SU-DHL-6 (cell line): Measurements from ENCODE around the gene SGK1.

Experiments
- H2AFZ ChIP-seq: fragments of 200-600 bp; sonication (generic); 2 replicates; pipeline ENCODE4 v1.6.1; 2014; ENCODE audit warnings: low read depth, mild to moderate bottlenecking, moderate library complexity, mixed read lengths, antibody characterized with exemption, low read length; ENCODE audit not compliant: severe bottlenecking
- H3F3A ChIP-seq: fragments of 200-600 bp; shearing (Covaris generic); 2 replicates; pipeline ENCODE4 v1.6.0; 2016; ENCODE audit warnings: antibody characterized with exemption, mild to moderate bottlenecking; ENCODE audit not compliant: insufficient read depth
- H3K27ac ChIP-seq: fragments of 200-600 bp; sonication (generic); 2 replicates; pipeline ENCODE4 v1.5.1; 2016; ENCODE audit warnings: low read depth, mild to moderate bottlenecking, low read length, moderate library complexity, mixed read lengths
- H3K27me3 ChIP-seq: fragments of 200-600 bp; sonication (generic), shearing (Covaris generic); 2 replicates; pipeline ENCODE4 v1.6.0; 2014; ENCODE audit warnings: mild to moderate bottlenecking, low read length
- H3K36me3 ChIP-seq: fragments of 200-600 bp; sonication (generic); 2 replicates; pipeline ENCODE4 v1.6.1; 2014; ENCODE audit warnings: mild to moderate bottlenecking, low read length, mixed read lengths
- H3K4me2 ChIP-seq: fragments of 300-600, 200-600 bp; shearing (Covaris generic), sonication (generic); 2 replicates; pipeline ENCODE4 v1.6.0; 2014; ENCODE audit warnings: low read length, low read depth, mild to moderate bottlenecking; ENCODE audit not compliant: poor library complexity, severe bottlenecking
- H3K4me3 ChIP-seq: fragments of 200-600 bp; sonication (generic); 2 replicates; pipeline ENCODE4 v1.5.1; 2014; ENCODE audit warnings: antibody characterized with exemption, low read length, mild to moderate bottlenecking, mixed read lengths; ENCODE audit not compliant: insufficient read depth, poor library complexity, severe bottlenecking
- H3K79me2 ChIP-seq: fragments of 200-600 bp; sonication (generic); 2 replicates; pipeline ENCODE4 v1.6.1; 2014; ENCODE audit warnings: mild to moderate bottlenecking, low read length, moderate library complexity; ENCODE audit not compliant: insufficient read depth
- H3K9ac ChIP-seq: fragments of 200-600 bp; sonication (generic); 2 replicates; pipeline ENCODE4 v1.7.0; 2014; ENCODE audit warnings: mild to moderate bottlenecking, low read length
- H3K9me2 ChIP-seq: fragments of 200-600 bp; sonication (generic); replicated peaks from 2 replicates; pipeline ENCODE4 v1.6.1; 2014; ENCODE audit warnings: low read length; ENCODE audit not compliant: insufficient read depth
- H3K9me3 ChIP-seq: fragments of 200-600 bp; sonication (generic); 2 replicates; pipeline ENCODE4 v1.6.1; 2014; ENCODE audit warnings: low read length, mixed read lengths; ENCODE audit not compliant: insufficient read depth
- H4K20me1 ChIP-seq: fragments of 200-600 bp; sonication (generic); 2 replicates; pipeline ENCODE4 v1.6.1; 2014; ENCODE audit warnings: low read depth, mild to moderate bottlenecking, antibody characterized with exemption, low read length, moderate library complexity, mixed read lengths
- CTCF ChIP-seq: fragments of 200-600 bp; sonication (generic); IDR thresholded peaks from one replicate; pipeline ENCODE4 v1.5.1; 2017; ENCODE audit warnings: antibody characterized with exemption, mild to moderate bottlenecking, low read length, moderate library complexity; ENCODE audit not compliant: insufficient read depth, poor library complexity, severe bottlenecking
- EZH2phosphoT487 ChIP-seq: fragments of 200-600 bp; sonication (generic), shearing (Covaris generic); conservative IDR thresholded peaks from 2 replicates; pipeline ENCODE4 v1.6.1; 2018; ENCODE audit warnings: mild to moderate bottlenecking, antibody characterized with exemption, low read length, moderate library complexity, mixed read lengths

SGK1 gene

GRCh38 chr6:134250776-134251175, 67.1 kb downstream of the SGK1 start:
- Histone ChIP-seq H3K4me2 (no peak overlapping the region), H3K4me3 (no peak overlapping the region), H3K36me3 (no peaks in the 10 kb centered on the region), H3K27ac (no peak overlapping the region), H3K79me2 (no peaks in the 10 kb centered on the region), H3F3A (peaks cover 30% of the 10 kb centered on the region), H3K27me3 (no peaks in the 10 kb centered on the region), H3K9me3 (no peaks in the 10 kb centered on the region), H2AFZ (no peak overlapping the region), H4K20me1 (no peaks in the 10 kb centered on the region), H3K9ac (no peak overlapping the region), H3K9me2 (no peaks in the 10 kb centered on the region)
- no peak for TF ChIP-seq EZH2phosphoT487
- no peak for TF ChIP-seq CTCF

- Histone ChIP-seq H3K9me2 (no peaks in the 10 kb centered on the region), H3K36me3 (no peaks in the 10 kb centered on the region), H2AFZ (peak overlapping the region; percentile 56), H3K27me3 (no peaks in the 10 kb centered on the region), H3K4me3 (no peak overlapping the region), H3F3A (peaks cover 38% of the 10 kb centered on the region), H3K4me2 (peak overlapping the region; percentile 60), H3K9ac (peak overlapping the region; percentile 36), H3K9me3 (no peaks in the 10 kb centered on the region), H3K79me2 (no peaks in the 10 kb centered on the region), H3K27ac (peak overlapping the region; percentile 30), H4K20me1 (no peaks in the 10 kb centered on the region)
- no peak for TF ChIP-seq EZH2phosphoT487
- TF ChIP-seq CTCF = no peak
These were observed 67.9 kb downstream of the SGK1 start for GRCh38 chr6:134249759-134250602.

- Histone ChIP-seq H3K27ac (peak overlapping the region; percentile 30), H3K27me3 (no peaks in the 10 kb centered on the region), H3K4me3 (no peak overlapping the region), H4K20me1 (no peaks in the 10 kb centered on the region), H3K79me2 (no peaks in the 10 kb centered on the region), H3K9ac (peak overlapping the region; percentile 36), H3K9me2 (no peaks in the 10 kb centered on the region), H3F3A (peaks cover 38% of the 10 kb centered on the region), H2AFZ (peak overlapping the region; percentile 56), H3K36me3 (no peaks in the 10 kb centered on the region), H3K9me3 (no peaks in the 10 kb centered on the region), H3K4me2 (peak overlapping the region; percentile 60)
- no peak for TF ChIP-seq CTCF
These were observed 68.6 kb downstream of the SGK1 start for GRCh38 chr6:134249239-134249758.
